Calu3 (cell line): ENCODE data around the gene AP2B1. TPM values are rescaled to one million over a fixed set of nuclear protein-coding genes. Genes with fewer than 3 reads are reported as not detected.
A peak's percentile ranks its signal among the peaks of the same experiment; 100 is the strongest.

Experiments
- BruUV-seq: library from RNA; stranded (reverse); fragments of 400-500 nt; replicated peaks from 2 replicates; lab custom pipeline; 2021; lab: Mats Ljungman, UMichigan
- CTCF ChIA-PET: fragments of 300-600 bp; sonication (Branson Sonifier 250); formaldehyde crosslinking; loops from one replicate; lab custom pipeline; 2022; ENCODE audit warnings: antibody characterized with exemption; lab: Charles Lee
- DNase-seq: peaks from one replicate; pipeline ENCODE4 v3.0.0; 2022
- H3K27ac Mint-ChIP-seq: one replicate; pipeline ENCODE4 v1.8.0; 2022; ENCODE audit warnings: mixed read lengths; ENCODE audit not compliant: unreplicated experiment
- H3K27me3 Mint-ChIP-seq: one replicate; pipeline ENCODE4 v1.8.0; 2022; ENCODE audit warnings: mixed read lengths; ENCODE audit not compliant: unreplicated experiment
- H3K36me3 Mint-ChIP-seq: one replicate; pipeline ENCODE4 v1.8.0; 2022; ENCODE audit warnings: mild to moderate bottlenecking, moderate library complexity, mixed read lengths; ENCODE audit not compliant: insufficient read depth, unreplicated experiment
- H3K4me1 Mint-ChIP-seq: one replicate; pipeline ENCODE4 v1.8.0; 2022; ENCODE audit warnings: mild to moderate bottlenecking, low read depth, mixed read lengths; ENCODE audit not compliant: unreplicated experiment
- H3K4me3 Mint-ChIP-seq: one replicate; pipeline ENCODE4 v1.8.0; 2022; ENCODE audit warnings: mild to moderate bottlenecking, low read depth, moderate library complexity, mixed read lengths; ENCODE audit not compliant: unreplicated experiment
- H3K9me3 Mint-ChIP-seq: one replicate; pipeline ENCODE4 v1.8.0; 2022; ENCODE audit warnings: low read depth, mixed read lengths; ENCODE audit not compliant: unreplicated experiment
- CTCF ChIP-seq: fragments of 200-600 bp; IDR thresholded peaks from one replicate; pipeline ENCODE4 v1.8.0; 2022; ENCODE audit warnings: antibody characterized with exemption; ENCODE audit not compliant: unreplicated experiment
- intact Hi-C: fragments of 100-400 bp; cut with micrococcal nuclease; formaldehyde crosslinking; loops from one replicate; pipeline ENCODE4 v1.10.0; 2022; ENCODE audit not compliant: unreplicated experiment
- total RNA-seq: library from RNA; stranded (reverse); gene quantifications from 2 replicates; pipeline ENCODE4 v1.2.3, GENCODE V29; 2022

Gene AP2B1
- total RNA-seq, 1 experiment from 2014 or later: 309 TPM

GRCh38 chr17:35578929-35579432 lies 8.1 kb upstream of the AP2B1 start:
- intact Hi-C loops: no loop called here
- no peak for DNase-seq
- TF ChIP-seq CTCF: no peak
- peaks cover 22% of the 10 kb centered on the region for H3K36me3 Mint-ChIP-seq
- H3K9me3 Mint-ChIP-seq: no peaks in the 10 kb centered on the region
- H3K27ac Mint-ChIP-seq: peak overlapping the region; percentile 63
- TSS peak; percentile 54 for BruUV-seq
- CTCF ChIA-PET: interaction anchor here (0.6 to 2.1 kb wide), 8 partner anchors 10 to 1077 kb away, joined by 3 to 6 read pairs (median 5); no protein-coding TSS in a partner anchor
- no peaks in the 10 kb centered on the region for H3K4me1 Mint-ChIP-seq
- H3K27me3 Mint-ChIP-seq: peaks cover 12% of the 10 kb centered on the region
- peak overlapping the region; percentile 94 for H3K4me3 Mint-ChIP-seq

GRCh38 chr17:35584061-35584460 lies 3.1 kb upstream of the AP2B1 start:
- H3K36me3 Mint-ChIP-seq: peaks cover 28% of the 10 kb centered on the region
- no peaks in the 10 kb centered on the region for H3K9me3 Mint-ChIP-seq
- CTCF ChIA-PET: no interaction called here
- no peak for DNase-seq
- no peak for TF ChIP-seq CTCF
- intact Hi-C loops: no loop called here
- H3K4me1 Mint-ChIP-seq: no peaks in the 10 kb centered on the region
- BruUV-seq: no TSS peak
- H3K27me3 Mint-ChIP-seq: peaks cover 15% of the 10 kb centered on the region
- H3K4me3 Mint-ChIP-seq: no peak overlapping the region
- H3K27ac Mint-ChIP-seq: no peak overlapping the region

GRCh38 chr17:35586569-35587073 lies 501 bp upstream of the AP2B1 start:
- Mint-ChIP-seq H3K4me1 (no peaks in the 10 kb centered on the region), H3K27ac (peak overlapping the region; percentile 99), H3K4me3 (peak overlapping the region; percentile 92), H3K9me3 (no peaks in the 10 kb centered on the region), H3K36me3 (peaks cover 38% of the 10 kb centered on the region), H3K27me3 (peaks cover 15% of the 10 kb centered on the region)
- no peak for DNase-seq
- TF ChIP-seq CTCF: no peak
- intact Hi-C loops: no loop called here
- CTCF ChIA-PET: interaction anchor here (0.8 kb wide), 1 partner anchor 8 kb away, joined by 3 read pairs; the partner anchor contains the start of gene PEX12
- BruUV-seq: TSS peak; percentile 94

GRCh38 chr17:35588196-35588920 lies 1.2 kb downstream of the AP2B1 start:
- no peaks in the 10 kb centered on the region for H3K4me1 Mint-ChIP-seq
- peak overlapping the region; percentile 92 for H3K4me3 Mint-ChIP-seq
- BruUV-seq: TSS peak; percentile 87
- peak; percentile 60 for DNase-seq
- H3K36me3 Mint-ChIP-seq: peaks cover 38% of the 10 kb centered on the region
- no peaks in the 10 kb centered on the region for H3K9me3 Mint-ChIP-seq
- CTCF ChIA-PET: interaction anchor here (0.8 to 1.5 kb wide), 4 partner anchors 9 to 176 kb away, joined by 3 to 4 read pairs (median 4); partner anchors contain the start of gene PEX12
- H3K27me3 Mint-ChIP-seq: peaks cover 9% of the 10 kb centered on the region
- no peak for TF ChIP-seq CTCF
- peak overlapping the region; percentile 99 for H3K27ac Mint-ChIP-seq
- intact Hi-C loops: no loop called here
